ENCODE data around the gene ACSL3. TPM values are rescaled to one million over a fixed set of nuclear protein-coding genes. Genes with fewer than 3 reads are reported as not detected.
A peak's percentile ranks its signal among the peaks of the same experiment; 100 is the strongest.

ACSL3 gene
- total RNA-seq, 1 donor from 2014 or later: 106 TPM

DNA sequence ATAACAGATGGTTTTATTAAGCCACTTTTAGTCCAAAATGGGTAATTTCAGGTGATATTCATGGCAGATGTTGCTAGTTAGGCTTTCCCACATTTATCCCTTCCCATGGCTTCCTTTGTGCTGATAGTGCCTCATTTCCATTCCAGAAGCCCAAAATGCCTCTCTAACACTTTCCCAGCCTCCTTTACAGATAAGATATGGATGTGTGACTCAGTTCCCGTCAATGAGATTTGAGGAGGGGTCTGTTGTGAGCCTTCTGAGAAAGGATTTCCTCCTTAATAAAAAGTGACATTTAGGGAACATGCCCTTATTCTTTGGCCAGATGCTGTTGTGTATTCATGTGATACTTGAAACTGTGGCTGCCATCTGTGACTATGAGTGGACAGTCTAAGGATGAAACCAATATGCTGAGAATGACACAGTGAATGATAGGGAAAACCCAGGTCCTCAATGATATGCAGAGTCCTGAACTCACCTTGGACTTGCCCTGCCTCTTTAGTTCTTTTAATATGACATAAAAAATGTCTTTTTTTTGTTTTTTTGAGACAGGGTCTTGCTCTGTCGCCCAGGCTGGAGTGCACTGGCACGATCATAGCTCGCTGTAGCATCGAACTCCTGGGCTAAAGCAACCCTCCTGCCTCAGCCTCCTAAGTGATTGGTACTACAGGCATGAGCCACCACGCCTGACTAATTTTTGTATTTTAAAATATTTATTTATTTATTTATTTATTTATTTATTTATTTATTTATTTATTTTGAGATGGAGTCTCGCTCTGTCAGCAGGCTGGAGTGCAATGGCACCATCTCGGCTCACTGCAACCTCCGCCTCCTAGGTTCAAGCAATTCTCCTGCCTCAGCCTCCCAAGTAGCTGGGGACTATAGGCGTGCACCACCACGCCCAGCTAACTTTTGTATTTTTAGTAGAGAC lies 5.8 kb upstream of the ACSL3 start:
- peaks cover 7% of the 10 kb centered on the region for H3K27me3 Mint-ChIP-seq (ENCODE audit: insufficient read depth, low read depth)
- H3K9me3 ChIP-seq (ENCODE audit: low read depth): no peaks in the 10 kb centered on the region
- no peaks in the 10 kb centered on the region for H3K36me3 Mint-ChIP-seq
- H3K9me3 Mint-ChIP-seq: no peaks in the 10 kb centered on the region
- H3K4me3 ChIP-seq: no peak overlapping the region
- H4K20me1 ChIP-seq (ENCODE audit: low read depth): no peaks in the 10 kb centered on the region
- H3K4me2 ChIP-seq: no peak overlapping the region
- H3K27ac ChIP-seq: no peak overlapping the region
- H2AFZ ChIP-seq (replicated peaks): no peak overlapping the region
- H3K4me1 ChIP-seq: peaks cover 4% of the 10 kb centered on the region
- peaks cover 7% of the 10 kb centered on the region for H3F3A ChIP-seq (ENCODE audit: low read depth)
- H3K9ac ChIP-seq: no peak overlapping the region
- DNase-seq (ENCODE audit: low spot score): no peak
- H3K4me3 Mint-ChIP-seq: no peak overlapping the region
- TF ChIP-seq, protein P1, sequence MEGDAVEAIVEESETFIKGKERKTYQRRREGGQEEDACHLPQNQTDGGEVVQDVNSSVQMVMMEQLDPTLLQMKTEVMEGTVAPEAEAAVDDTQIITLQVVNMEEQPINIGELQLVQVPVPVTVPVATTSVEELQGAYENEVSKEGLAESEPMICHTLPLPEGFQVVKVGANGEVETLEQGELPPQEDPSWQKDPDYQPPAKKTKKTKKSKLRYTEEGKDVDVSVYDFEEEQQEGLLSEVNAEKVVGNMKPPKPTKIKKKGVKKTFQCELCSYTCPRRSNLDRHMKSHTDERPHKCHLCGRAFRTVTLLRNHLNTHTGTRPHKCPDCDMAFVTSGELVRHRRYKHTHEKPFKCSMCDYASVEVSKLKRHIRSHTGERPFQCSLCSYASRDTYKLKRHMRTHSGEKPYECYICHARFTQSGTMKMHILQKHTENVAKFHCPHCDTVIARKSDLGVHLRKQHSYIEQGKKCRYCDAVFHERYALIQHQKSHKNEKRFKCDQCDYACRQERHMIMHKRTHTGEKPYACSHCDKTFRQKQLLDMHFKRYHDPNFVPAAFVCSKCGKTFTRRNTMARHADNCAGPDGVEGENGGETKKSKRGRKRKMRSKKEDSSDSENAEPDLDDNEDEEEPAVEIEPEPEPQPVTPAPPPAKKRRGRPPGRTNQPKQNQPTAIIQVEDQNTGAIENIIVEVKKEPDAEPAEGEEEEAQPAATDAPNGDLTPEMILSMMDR (IDR thresholded peaks at IDR 0.05): no peak
- no peaks in the 10 kb centered on the region for H3K79me2 ChIP-seq (ENCODE audit: low read depth)
- H3K36me3 ChIP-seq: no peaks in the 10 kb centered on the region
- H3K27me3 ChIP-seq: no peaks in the 10 kb centered on the region
- peaks cover 11% of the 10 kb centered on the region for H3K4me1 Mint-ChIP-seq
- no peak overlapping the region for H3K27ac Mint-ChIP-seq

DNA sequence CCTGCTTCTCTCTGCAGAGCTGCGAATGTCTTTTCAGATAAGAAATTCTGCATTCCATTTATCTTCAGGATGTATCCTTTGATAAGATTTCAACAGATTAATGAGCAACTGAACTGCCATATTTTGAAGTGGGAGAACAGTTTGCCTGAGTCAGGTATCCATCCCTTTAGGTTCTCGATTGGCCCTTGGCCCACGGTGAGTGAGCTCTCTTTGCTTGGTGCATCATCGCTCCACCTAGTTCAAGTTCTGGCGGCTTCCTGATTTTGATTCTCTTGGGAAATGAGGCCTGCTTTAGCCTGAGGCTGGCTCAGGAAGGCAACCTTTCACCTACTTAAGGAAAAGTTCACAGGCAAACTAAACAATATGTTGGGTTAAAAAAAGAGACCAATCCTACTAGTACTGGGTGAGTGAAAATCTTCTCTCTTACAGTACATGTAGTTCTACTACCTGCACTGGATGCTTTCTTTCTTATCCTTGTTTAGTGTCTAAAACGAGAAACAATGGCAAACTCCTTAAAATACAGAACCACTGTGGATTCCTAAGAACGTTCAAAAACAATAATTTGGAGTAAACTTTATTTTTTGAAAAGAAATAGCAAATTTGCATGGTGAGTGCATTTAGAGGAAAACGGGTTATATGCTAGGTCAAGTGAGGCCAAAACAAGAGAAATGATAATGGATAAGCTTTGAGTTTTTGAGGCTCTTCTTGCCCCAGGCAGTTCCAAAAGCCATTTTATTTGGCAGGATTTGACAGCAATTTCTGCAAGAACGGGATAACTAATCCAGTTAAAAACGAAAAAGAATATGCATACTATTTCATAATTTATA lies 837 bp upstream of the ACSL3 start:
- Mint-ChIP-seq H3K36me3 (peaks cover 3% of the 10 kb centered on the region), H3K4me3 (peak overlapping the region; percentile 83), H3K27me3 (ENCODE audit: insufficient read depth, low read depth) (peaks cover 4% of the 10 kb centered on the region), H3K27ac (no peak overlapping the region), H3K4me1 (peaks cover 21% of the 10 kb centered on the region), H3K9me3 (peaks cover 3% of the 10 kb centered on the region)
- Histone ChIP-seq H4K20me1 (ENCODE audit: low read depth) (peaks cover 37% of the 10 kb centered on the region), H3K4me2 (peak overlapping the region; percentile 72), H2AFZ (replicated peaks) (no peak overlapping the region), H3K36me3 (no peaks in the 10 kb centered on the region), H3K79me2 (ENCODE audit: low read depth) (peaks cover 41% of the 10 kb centered on the region), H3K27ac (no peak overlapping the region), H3K27me3 (no peaks in the 10 kb centered on the region), H3K9me3 (ENCODE audit: low read depth) (no peaks in the 10 kb centered on the region), H3F3A (ENCODE audit: low read depth) (peaks cover 10% of the 10 kb centered on the region), H3K4me3 (peak overlapping the region; percentile 89), H3K9ac (no peak overlapping the region), H3K4me1 (peaks cover 38% of the 10 kb centered on the region)
- DNase-seq (ENCODE audit: low spot score): peak; percentile 9
- TF ChIP-seq, protein P1 (IDR thresholded peaks at IDR 0.05): no peak
- no peak for TF ChIP-seq EZH2phosphoT487 (IDR thresholded peaks at IDR 0.05)
- peak; percentile 21 for TF ChIP-seq EZH2 (IDR thresholded peaks at IDR 0.05)

DNA sequence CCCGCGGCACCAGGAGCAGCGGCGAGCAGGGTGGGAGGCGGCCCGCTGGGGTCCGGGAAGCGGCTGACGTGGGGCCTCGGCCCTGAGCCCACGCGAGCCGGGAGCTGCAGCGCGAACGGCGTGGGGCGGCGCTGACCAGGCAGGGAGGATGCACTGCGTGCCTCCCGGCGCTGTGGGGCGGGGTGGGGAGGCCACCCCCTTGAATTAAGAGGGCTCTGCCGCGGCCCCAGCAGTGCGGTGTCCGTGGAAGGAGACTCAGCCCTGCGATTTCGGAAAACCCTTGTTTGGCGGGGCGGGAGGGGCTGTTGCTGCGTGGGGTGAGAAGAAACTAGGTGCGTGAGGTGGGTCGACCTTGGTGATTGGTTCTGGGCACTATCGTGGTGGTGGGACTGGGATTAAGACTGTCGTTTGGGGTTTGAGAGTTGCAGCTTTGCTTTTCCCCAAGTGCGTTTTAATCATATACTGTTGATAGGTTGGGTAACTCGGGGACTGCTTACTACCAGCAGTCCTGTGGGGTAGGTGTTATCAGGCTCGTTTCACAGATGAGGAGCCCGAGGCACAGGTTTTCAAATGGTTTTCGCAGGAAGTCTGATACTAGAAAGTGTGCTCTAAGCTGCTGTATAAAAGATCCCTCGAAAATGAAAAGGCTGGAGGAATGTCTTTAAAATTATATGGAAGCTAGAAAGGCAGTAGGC lies 722 bp downstream of the ACSL3 start:
- Histone ChIP-seq H3K36me3 (no peaks in the 10 kb centered on the region), H4K20me1 (ENCODE audit: low read depth) (peaks cover 52% of the 10 kb centered on the region), H3K4me2 (peak overlapping the region; percentile 91), H3K79me2 (ENCODE audit: low read depth) (peaks cover 57% of the 10 kb centered on the region), H3K9ac (peak overlapping the region; percentile 98), H3K4me1 (peaks cover 41% of the 10 kb centered on the region), H3K27ac (peak overlapping the region; percentile 99), H3K9me3 (ENCODE audit: low read depth) (no peaks in the 10 kb centered on the region), H3F3A (ENCODE audit: low read depth) (peaks cover 10% of the 10 kb centered on the region), H3K27me3 (no peaks in the 10 kb centered on the region), H3K4me3 (peak overlapping the region; percentile 89), H2AFZ (replicated peaks) (no peak overlapping the region)
- no peak overlapping the region for H3K4me3 Mint-ChIP-seq
- H3K4me1 Mint-ChIP-seq: peaks cover 20% of the 10 kb centered on the region
- peaks cover 3% of the 10 kb centered on the region for H3K9me3 Mint-ChIP-seq
- no peak for TF ChIP-seq EZH2phosphoT487 (IDR thresholded peaks at IDR 0.05)
- no peak for TF ChIP-seq EZH2 (IDR thresholded peaks at IDR 0.05)
- TF ChIP-seq, protein P1 (IDR thresholded peaks at IDR 0.05): no peak
- H3K27ac Mint-ChIP-seq: peak overlapping the region; percentile 96
- no peaks in the 10 kb centered on the region for H3K27me3 Mint-ChIP-seq (ENCODE audit: insufficient read depth, low read depth)
- peaks cover 5% of the 10 kb centered on the region for H3K36me3 Mint-ChIP-seq
- DNase-seq (ENCODE audit: low spot score): no peak
